Transverse colon (tissue), 4 donors: Measurements from ENCODE around the gene FXYD2. TPM values are rescaled to one million over a fixed set of nuclear protein-coding genes. Genes with fewer than 3 reads are reported as not detected.

Experiments
- DNase-seq: peaks from one replicate; pipeline ENCODE4 v3.0.0-alpha.2; 2019
- H3K27ac ChIP-seq, 4 donors: fragments of 200-600 bp; sonication (generic); 2 replicates each; pipeline ENCODE4 v1.5.1; 2016 to 2018; ENCODE audit warnings: inconsistent platforms in 4 of 4
- H3K27me3 ChIP-seq: fragments of 200-600 bp; sonication (generic); 2 replicates; pipeline ENCODE4 v1.5.1; 2017; ENCODE audit warnings: inconsistent platforms
- H3K36me3 ChIP-seq, 4 donors: fragments of 200-600 bp; sonication (generic); 2 replicates each; pipeline ENCODE4 v1.5.1; 2017 to 2019; ENCODE audit warnings: inconsistent platforms in 4 of 4
- H3K4me1 ChIP-seq, 4 donors: fragments of 200-600 bp; sonication (generic); 2 replicates each; pipeline ENCODE4 v1.5.1; 2017 to 2020; ENCODE audit warnings: inconsistent platforms in 4 of 4
- H3K4me3 ChIP-seq, 4 donors: fragments of 200-600 bp; sonication (generic); 1 replicate in 1 of 4; 2 replicates in 3 of 4; pipeline versions ENCODE4 v1.5.1 to v1.6.1; 2017 to 2019; ENCODE audit warnings: inconsistent platforms in 4 of 4
- H3K9me3 ChIP-seq, 2 donors: fragments of 200-600 bp; sonication (generic); 2 replicates each; pipeline ENCODE4 v1.5.1; 2017 to 2019; ENCODE audit warnings: inconsistent platforms in 2 of 2
- CTCF ChIP-seq, 5 experiments: fragments of 200-600 bp in 3 of 5; fragments of 450-650 bp in 2 of 5; sonication (generic) in 3 of 5; IDR thresholded peaks; 1 replicate in 2 of 5; 2 replicates in 3 of 5; pipeline ENCODE4 v1.5.1; 2016 to 2017; ENCODE audit warnings: antibody characterized with exemption in 5 of 5, inconsistent platforms in 3 of 5, mild to moderate bottlenecking in 2 of 5, moderate library complexity in 1 of 5
- EP300 ChIP-seq: sonication (generic); formaldehyde crosslinking; IDR thresholded peaks from one replicate; pipeline ENCODE4 v1.6.1; 2017; ENCODE audit warnings: antibody characterized with exemption, low read depth
- POLR2A ChIP-seq: fragments of 450-650 bp; IDR thresholded peaks from one replicate; pipeline ENCODE4 v1.6.1; 2016; ENCODE audit warnings: antibody characterized with exemption, mild to moderate bottlenecking, moderate library complexity
- POLR2AphosphoS5 ChIP-seq, 3 donors: sonication (generic); formaldehyde crosslinking; IDR thresholded peaks; one replicate each; pipeline ENCODE4 v1.6.1; 2016; ENCODE audit warnings: antibody characterized with exemption in 3 of 3
- whole genome bisulfite sequencing, 2 donors: methylation state at CpG; one replicate each; pipeline ENCODE4 v1.1.5; 2018; ENCODE audit warnings: low coverage in 1 of 2; 5-methylcytosine and 5-hydroxymethylcytosine counted together
- in situ Hi-C, 4 donors: fragments of 200-750 bp; cut with MboI; loops; one replicate each; pipeline versions ENCODE4 v1.15.0 to v1.15.1; 2017; ENCODE audit warnings: low sequenced_read_pairs in 3 of 4, low pct_ligation_motif_present in 1 of 4, low pct_unique_long_range_greater_than_20kb in 1 of 4
- intact Hi-C: fragments of 100-400 bp; cut with DNase I; formaldehyde crosslinking; loops from one replicate; pipeline ENCODE4 v1.15.1; 2023; ENCODE audit warnings: low total_unique reads
- total RNA-seq, 4 donors: library from RNA; depleted of rRNA; stranded (reverse); fragments of >200 nt; gene quantifications; one replicate each; pipeline ENCODE4 v1.1.0, GENCODE V29; 2016

Gene FXYD2
- total RNA-seq, 4 donors from 2014 or later: 0.64 to 1.2 (median 1.1) TPM; not detected in 1

GRCh38 chr11:117855912-117856651 is 31.5 kb upstream of the FXYD2 start:
- 85 to 100% methylated on average over 2 to 13 of the region's 13 CpGs for WGBS, 2 donors
- in situ Hi-C loops: loop anchor here in 1 of 4 donors (10.0 kb wide), 1 partner anchor 199 kb away; no protein-coding TSS in a partner anchor
- no peak overlapping the region for H3K27ac ChIP-seq

GRCh38 chr11:117855186-117855845 is 30.8 kb upstream of the FXYD2 start:
- Histone ChIP-seq H3K27me3 (no peaks in the 10 kb centered on the region), H3K4me1 (peaks cover 0 to 17% (median 7%) of the 10 kb centered on the region in 4 donors), H3K9me3 (no peaks in the 10 kb centered on the region), H3K27ac (no peak overlapping the region), H3K36me3 (no peaks in the 10 kb centered on the region), H3K4me3 (no peak overlapping the region)
- DNase-seq: no peak
- 70 to 77% methylated on average over 4 to 12 of the region's 12 CpGs for WGBS, 2 donors
- in situ Hi-C loops: loop anchor here in 1 of 4 donors (10.0 kb wide), 1 partner anchor 199 kb away; no protein-coding TSS in a partner anchor
- intact Hi-C loops: loop anchor here (5.0 kb wide), 1 partner anchor 598 kb away; no protein-coding TSS in a partner anchor
- TF ChIP-seq CTCF (IDR thresholded peaks at IDR 0.05) (no peak), EP300 (no peak), POLR2A (no peak), POLR2AphosphoS5 (IDR thresholded peaks at IDR 0.05) (no peak)

More at GRCh38 chr11:117855912-117856651, 31.5 kb upstream of the FXYD2 start:
- no peak for DNase-seq
- TF ChIP-seq EP300 (no peak), POLR2A (no peak), CTCF (IDR thresholded peaks at IDR 0.05) (no peak), POLR2AphosphoS5 (IDR thresholded peaks at IDR 0.05) (no peak)
- H3K4me3 ChIP-seq: no peak overlapping the region
- H3K36me3 ChIP-seq: no peaks in the 10 kb centered on the region
- intact Hi-C loops: loop anchor here (5.0 kb wide), 1 partner anchor 599 kb away; no protein-coding TSS in a partner anchor
- no peaks in the 10 kb centered on the region for H3K9me3 ChIP-seq
- peaks cover 0 to 11% (median 6%) of the 10 kb centered on the region in 4 donors for H3K4me1 ChIP-seq
- no peaks in the 10 kb centered on the region for H3K27me3 ChIP-seq

GRCh38 chr11:117852309-117852708 is 27.8 kb upstream of the FXYD2 start:
- 62 to 67% methylated on average over 3 of the region's 3 CpGs for WGBS, 2 donors
- in situ Hi-C loops (loop anchor here in 1 of 4 donors (10.0 kb wide), 1 partner anchor 202 kb away; no protein-coding TSS in a partner anchor), intact Hi-C loops (no loop called here)
- H3K4me3 ChIP-seq: no peak overlapping the region
- peak overlapping the region in 1 of 4 donors; percentile 36 for H3K27ac ChIP-seq
- TF ChIP-seq CTCF (IDR thresholded peaks at IDR 0.05): no peak
- TF ChIP-seq POLR2AphosphoS5 (IDR thresholded peaks at IDR 0.05): no peak
- TF ChIP-seq POLR2A: no peak
- no peak for TF ChIP-seq EP300
- H3K4me1 ChIP-seq: peaks cover 0 to 13% (median 2%) of the 10 kb centered on the region in 4 donors
- H3K9me3 ChIP-seq: no peaks in the 10 kb centered on the region
- DNase-seq: no peak
- H3K27me3 ChIP-seq: no peaks in the 10 kb centered on the region
- H3K36me3 ChIP-seq: no peaks in the 10 kb centered on the region

GRCh38 chr11:117851852-117852251 is 27.3 kb upstream of the FXYD2 start:
- TF ChIP-seq POLR2A (no peak), EP300 (no peak), CTCF (IDR thresholded peaks at IDR 0.05) (no peak), POLR2AphosphoS5 (IDR thresholded peaks at IDR 0.05) (no peak)
- Histone ChIP-seq H3K9me3 (no peaks in the 10 kb centered on the region), H3K36me3 (no peaks in the 10 kb centered on the region), H3K27ac (peak overlapping the region; percentile 35 to 59 (median 39)), H3K27me3 (no peaks in the 10 kb centered on the region), H3K4me3 (no peak overlapping the region), H3K4me1 (peaks cover 0 to 13% (median 2%) of the 10 kb centered on the region in 4 donors)
- DNase-seq: no peak
- in situ Hi-C loops: loop anchor here in 1 of 4 donors (10.0 kb wide), 1 partner anchor 203 kb away; no protein-coding TSS in a partner anchor
- 57 to 67% methylated on average over 2 to 3 of the region's 3 CpGs for WGBS, 2 donors
- intact Hi-C loops: no loop called here
